ENCODE results near the gene SLC5A5.

The SLC5A5 gene

GRCh38 chr19:17841371-17841809, 30.4 kb upstream of the SLC5A5 start:
- TF ChIP-seq, protein P1, sequence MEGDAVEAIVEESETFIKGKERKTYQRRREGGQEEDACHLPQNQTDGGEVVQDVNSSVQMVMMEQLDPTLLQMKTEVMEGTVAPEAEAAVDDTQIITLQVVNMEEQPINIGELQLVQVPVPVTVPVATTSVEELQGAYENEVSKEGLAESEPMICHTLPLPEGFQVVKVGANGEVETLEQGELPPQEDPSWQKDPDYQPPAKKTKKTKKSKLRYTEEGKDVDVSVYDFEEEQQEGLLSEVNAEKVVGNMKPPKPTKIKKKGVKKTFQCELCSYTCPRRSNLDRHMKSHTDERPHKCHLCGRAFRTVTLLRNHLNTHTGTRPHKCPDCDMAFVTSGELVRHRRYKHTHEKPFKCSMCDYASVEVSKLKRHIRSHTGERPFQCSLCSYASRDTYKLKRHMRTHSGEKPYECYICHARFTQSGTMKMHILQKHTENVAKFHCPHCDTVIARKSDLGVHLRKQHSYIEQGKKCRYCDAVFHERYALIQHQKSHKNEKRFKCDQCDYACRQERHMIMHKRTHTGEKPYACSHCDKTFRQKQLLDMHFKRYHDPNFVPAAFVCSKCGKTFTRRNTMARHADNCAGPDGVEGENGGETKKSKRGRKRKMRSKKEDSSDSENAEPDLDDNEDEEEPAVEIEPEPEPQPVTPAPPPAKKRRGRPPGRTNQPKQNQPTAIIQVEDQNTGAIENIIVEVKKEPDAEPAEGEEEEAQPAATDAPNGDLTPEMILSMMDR (IDR thresholded peaks at IDR 0.05; ENCODE audit: low read depth, low read length, missing control alignments) = no peak
- DNase-seq (ENCODE audit: low read depth) = no peak
- no peak overlapping the region for H3K4me3 ChIP-seq (ENCODE audit: low read depth, low read length)

DNA sequence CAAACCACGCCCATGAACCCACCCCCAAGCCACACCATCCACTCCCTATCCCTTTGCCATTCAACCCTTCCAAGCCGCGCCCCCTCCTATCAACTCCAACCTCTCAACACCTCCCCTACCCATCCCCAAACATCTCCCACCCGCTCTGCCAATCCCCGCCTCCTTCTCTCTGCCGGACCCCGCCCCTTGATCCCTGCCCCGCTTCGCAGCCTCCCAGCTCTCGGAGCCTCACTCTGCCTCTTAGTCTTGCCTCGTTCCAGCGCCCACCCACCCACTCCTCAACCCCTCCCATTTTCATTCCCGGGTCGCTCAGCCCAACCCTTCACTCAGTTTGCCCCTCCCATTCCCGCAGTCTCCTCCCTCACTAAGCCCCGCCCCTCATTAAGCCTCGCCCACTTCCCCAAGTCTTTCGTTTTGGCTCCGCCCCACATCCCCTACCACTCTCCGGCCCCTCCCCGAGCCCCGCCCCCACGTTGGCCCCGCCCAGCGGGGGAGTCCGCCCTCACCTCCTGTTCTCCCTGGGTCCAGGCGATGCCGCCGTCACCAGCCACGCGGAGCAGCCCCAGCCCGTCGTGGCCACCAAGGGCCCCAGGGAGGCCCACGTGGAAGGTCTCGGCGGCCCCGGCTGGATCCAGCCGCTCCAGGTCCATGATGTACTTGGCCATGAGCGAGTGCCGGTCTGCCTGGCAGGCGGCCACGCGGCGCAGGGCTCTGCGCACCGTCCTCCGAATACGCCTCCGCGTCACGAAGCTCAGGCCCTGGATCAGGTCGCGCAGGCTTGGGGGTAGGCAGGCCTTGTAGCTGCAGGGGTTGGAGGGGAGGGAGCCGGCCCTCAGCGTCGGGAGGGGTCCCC, 29.7 kb upstream of the SLC5A5 start:
- no peak overlapping the region for H3K4me3 ChIP-seq (ENCODE audit: low read depth, low read length)
- DNase-seq (ENCODE audit: low read depth) = no peak
- TF ChIP-seq, protein P1 (IDR thresholded peaks at IDR 0.05; ENCODE audit: low read depth, low read length, missing control alignments) = no peak

- no peak overlapping the region for H3K4me3 ChIP-seq (ENCODE audit: low read depth, low read length)
- TF ChIP-seq, protein P1 (IDR thresholded peaks at IDR 0.05; ENCODE audit: low read depth, low read length, missing control alignments) = no peak
- DNase-seq (ENCODE audit: low read depth) = no peak
Measured at GRCh38 chr19:17842663-17843291, 29.0 kb upstream of the SLC5A5 start.

DNA sequence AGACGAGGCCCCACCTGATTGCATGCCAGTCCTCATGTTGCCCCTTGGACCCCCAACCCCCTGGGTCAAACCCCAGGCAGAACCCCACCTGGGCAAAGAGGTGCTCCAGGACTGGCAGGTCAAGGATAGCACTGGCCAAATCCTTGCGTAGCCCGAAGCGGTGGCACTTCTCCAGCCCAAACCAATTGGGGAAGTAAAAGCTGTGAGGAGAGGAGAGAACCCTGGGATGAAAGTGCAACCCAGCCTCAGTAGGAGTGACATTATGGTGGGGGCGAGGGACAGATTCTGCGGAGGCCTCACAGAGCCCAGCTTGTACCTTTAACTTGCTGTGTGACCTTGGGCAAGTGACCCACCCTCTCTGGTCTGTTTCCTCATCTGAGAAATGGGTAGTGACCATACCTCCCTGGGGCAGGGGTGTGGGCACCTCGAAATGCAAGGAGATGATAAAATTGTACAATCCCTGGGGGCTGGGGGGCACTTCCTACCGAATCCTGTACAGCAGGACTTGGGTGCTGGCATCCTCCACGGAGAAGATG, 28.4 kb upstream of the SLC5A5 start:
- TF ChIP-seq, protein P1 (IDR thresholded peaks at IDR 0.05; ENCODE audit: low read depth, low read length, missing control alignments) = no peak
- no peak for DNase-seq (ENCODE audit: low read depth)
- H3K4me3 ChIP-seq (ENCODE audit: low read depth, low read length) = no peak overlapping the region

- H3K4me3 ChIP-seq (ENCODE audit: low read depth, low read length) = no peak overlapping the region
- no peak for DNase-seq (ENCODE audit: low read depth)
- TF ChIP-seq, protein P1 (IDR thresholded peaks at IDR 0.05; ENCODE audit: low read depth, low read length, missing control alignments) = no peak
Measured at GRCh38 chr19:17843908-17844490, 27.7 kb upstream of the SLC5A5 start.

- DNase-seq (ENCODE audit: low read depth) = no peak
- H3K4me3 ChIP-seq (ENCODE audit: low read depth, low read length) = peak overlapping the region; percentile 73; the same call in 1 of the 2 replicates
- TF ChIP-seq, protein P1 (IDR thresholded peaks at IDR 0.05; ENCODE audit: low read depth, low read length, missing control alignments) = no peak
Measured at GRCh38 chr19:17846146-17846545, 25.6 kb upstream of the SLC5A5 start.
